ENCODE measurements around the gene PASD1.

PASD1 gene

GRCh38 chrX:151624677-151625076 lies 61.2 kb downstream of the PASD1 start:
- no peaks in the 10 kb centered on the region for H3K9me3 ChIP-seq (ENCODE audit: control insufficient read depth, insufficient read depth, low read depth, low read length)
- no peak overlapping the region for H3K4me3 ChIP-seq (ENCODE audit: low read depth, low read length)
- ChIA-PET POLR2A (no interaction called here), CTCF (interaction anchor here (0.6 kb wide), 1 partner anchor 205 kb away, joined by 4 read pairs; no protein-coding TSS in a partner anchor)
- no peak overlapping the region for H3K27ac ChIP-seq (ENCODE audit: extremely low read depth, low read depth, low read length)
- H3K36me3 ChIP-seq (ENCODE audit: control insufficient read depth in 2 of 2, insufficient read depth in 1 of 2, low read length in 2 of 2): no peaks in the 10 kb centered on the region
- TF ChIP-seq ZNF354C (tag by site-specific recombination; IDR thresholded peaks at IDR 0.05; ENCODE audit: borderline replicate concordance, low read depth) (no peak), ZNF169 (tag by site-specific recombination; IDR thresholded peaks at IDR 0.05) (no peak), ZNF426 (tag by site-specific recombination; IDR thresholded peaks at IDR 0.05) (no peak), ZNF785 (tag by site-specific recombination; IDR thresholded peaks at IDR 0.05) (no peak), ZNF133 (tag by site-specific recombination; IDR thresholded peaks at IDR 0.05) (no peak), BCL11B (tag by site-specific recombination; IDR thresholded peaks at IDR 0.05; ENCODE audit: low read depth) (no peak), ZNF549 (tag by site-specific recombination; IDR thresholded peaks at IDR 0.05) (no peak), KLF16 (tag by site-specific recombination; IDR thresholded peaks at IDR 0.05) (no peak), ZNF114 (tag by site-specific recombination; IDR thresholded peaks at IDR 0.05) (no peak), ZNF157 (tag by site-specific recombination; IDR thresholded peaks at IDR 0.05) (no peak), KLF9 (tag by site-specific recombination; IDR thresholded peaks at IDR 0.05; ENCODE audit: low read depth) (no peak), ZIC2 (tag by site-specific recombination; IDR thresholded peaks at IDR 0.05) (no peak)
- TF ChIP-seq, protein P1, sequence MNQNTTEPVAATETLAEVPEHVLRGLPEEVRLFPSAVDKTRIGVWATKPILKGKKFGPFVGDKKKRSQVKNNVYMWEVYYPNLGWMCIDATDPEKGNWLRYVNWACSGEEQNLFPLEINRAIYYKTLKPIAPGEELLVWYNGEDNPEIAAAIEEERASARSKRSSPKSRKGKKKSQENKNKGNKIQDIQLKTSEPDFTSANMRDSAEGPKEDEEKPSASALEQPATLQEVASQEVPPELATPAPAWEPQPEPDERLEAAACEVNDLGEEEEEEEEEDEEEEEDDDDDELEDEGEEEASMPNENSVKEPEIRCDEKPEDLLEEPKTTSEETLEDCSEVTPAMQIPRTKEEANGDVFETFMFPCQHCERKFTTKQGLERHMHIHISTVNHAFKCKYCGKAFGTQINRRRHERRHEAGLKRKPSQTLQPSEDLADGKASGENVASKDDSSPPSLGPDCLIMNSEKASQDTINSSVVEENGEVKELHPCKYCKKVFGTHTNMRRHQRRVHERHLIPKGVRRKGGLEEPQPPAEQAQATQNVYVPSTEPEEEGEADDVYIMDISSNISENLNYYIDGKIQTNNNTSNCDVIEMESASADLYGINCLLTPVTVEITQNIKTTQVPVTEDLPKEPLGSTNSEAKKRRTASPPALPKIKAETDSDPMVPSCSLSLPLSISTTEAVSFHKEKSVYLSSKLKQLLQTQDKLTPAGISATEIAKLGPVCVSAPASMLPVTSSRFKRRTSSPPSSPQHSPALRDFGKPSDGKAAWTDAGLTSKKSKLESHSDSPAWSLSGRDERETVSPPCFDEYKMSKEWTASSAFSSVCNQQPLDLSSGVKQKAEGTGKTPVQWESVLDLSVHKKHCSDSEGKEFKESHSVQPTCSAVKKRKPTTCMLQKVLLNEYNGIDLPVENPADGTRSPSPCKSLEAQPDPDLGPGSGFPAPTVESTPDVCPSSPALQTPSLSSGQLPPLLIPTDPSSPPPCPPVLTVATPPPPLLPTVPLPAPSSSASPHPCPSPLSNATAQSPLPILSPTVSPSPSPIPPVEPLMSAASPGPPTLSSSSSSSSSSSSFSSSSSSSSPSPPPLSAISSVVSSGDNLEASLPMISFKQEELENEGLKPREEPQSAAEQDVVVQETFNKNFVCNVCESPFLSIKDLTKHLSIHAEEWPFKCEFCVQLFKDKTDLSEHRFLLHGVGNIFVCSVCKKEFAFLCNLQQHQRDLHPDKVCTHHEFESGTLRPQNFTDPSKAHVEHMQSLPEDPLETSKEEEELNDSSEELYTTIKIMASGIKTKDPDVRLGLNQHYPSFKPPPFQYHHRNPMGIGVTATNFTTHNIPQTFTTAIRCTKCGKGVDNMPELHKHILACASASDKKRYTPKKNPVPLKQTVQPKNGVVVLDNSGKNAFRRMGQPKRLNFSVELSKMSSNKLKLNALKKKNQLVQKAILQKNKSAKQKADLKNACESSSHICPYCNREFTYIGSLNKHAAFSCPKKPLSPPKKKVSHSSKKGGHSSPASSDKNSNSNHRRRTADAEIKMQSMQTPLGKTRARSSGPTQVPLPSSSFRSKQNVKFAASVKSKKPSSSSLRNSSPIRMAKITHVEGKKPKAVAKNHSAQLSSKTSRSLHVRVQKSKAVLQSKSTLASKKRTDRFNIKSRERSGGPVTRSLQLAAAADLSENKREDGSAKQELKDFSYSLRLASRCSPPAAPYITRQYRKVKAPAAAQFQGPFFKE (tag by site-specific recombination; IDR thresholded peaks at IDR 0.05; ENCODE audit: borderline replicate concordance): no peak
- TF ChIP-seq, protein P2, sequence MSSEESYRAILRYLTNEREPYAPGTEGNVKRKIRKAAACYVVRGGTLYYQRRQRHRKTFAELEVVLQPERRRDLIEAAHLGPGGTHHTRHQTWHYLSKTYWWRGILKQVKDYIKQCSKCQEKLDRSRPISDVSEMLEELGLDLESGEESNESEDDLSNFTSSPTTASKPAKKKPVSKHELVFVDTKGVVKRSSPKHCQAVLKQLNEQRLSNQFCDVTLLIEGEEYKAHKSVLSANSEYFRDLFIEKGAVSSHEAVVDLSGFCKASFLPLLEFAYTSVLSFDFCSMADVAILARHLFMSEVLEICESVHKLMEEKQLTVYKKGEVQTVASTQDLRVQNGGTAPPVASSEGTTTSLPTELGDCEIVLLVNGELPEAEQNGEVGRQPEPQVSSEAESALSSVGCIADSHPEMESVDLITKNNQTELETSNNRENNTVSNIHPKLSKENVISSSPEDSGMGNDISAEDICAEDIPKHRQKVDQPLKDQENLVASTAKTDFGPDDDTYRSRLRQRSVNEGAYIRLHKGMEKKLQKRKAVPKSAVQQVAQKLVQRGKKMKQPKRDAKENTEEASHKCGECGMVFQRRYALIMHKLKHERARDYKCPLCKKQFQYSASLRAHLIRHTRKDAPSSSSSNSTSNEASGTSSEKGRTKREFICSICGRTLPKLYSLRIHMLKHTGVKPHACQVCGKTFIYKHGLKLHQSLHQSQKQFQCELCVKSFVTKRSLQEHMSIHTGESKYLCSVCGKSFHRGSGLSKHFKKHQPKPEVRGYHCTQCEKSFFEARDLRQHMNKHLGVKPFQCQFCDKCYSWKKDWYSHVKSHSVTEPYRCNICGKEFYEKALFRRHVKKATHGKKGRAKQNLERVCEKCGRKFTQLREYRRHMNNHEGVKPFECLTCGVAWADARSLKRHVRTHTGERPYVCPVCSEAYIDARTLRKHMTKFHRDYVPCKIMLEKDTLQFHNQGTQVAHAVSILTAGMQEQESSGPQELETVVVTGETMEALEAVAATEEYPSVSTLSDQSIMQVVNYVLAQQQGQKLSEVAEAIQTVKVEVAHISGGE (tag by site-specific recombination; conservative IDR thresholded peaks at IDR 0.05; ENCODE audit: low read depth): no peak
- no peaks in the 10 kb centered on the region for H3K4me1 ChIP-seq (ENCODE audit: control insufficient read depth, insufficient read depth, low read length)

DNA sequence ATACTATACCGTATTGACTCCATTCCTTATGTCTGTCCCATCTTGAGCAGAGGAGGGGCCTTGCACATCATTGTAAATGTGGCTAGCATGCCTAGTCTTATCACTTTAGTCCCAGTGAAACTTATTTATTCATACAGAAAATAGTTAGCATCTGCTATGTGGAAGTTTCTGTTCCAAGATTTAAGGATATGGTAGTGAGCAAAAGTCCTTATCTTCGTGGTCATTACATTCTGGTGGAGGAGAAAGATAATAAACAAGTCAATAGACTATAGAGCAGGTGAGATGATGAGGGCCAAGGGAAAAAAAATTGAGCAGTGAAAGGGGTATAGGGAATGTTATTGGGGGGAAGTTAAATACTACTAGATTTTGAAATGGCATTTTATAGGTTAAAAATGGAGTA lies 68.3 kb downstream of the PASD1 start:
- H3K27ac ChIP-seq (ENCODE audit: extremely low read depth, low read depth, low read length): no peak overlapping the region
- H3K9me3 ChIP-seq (ENCODE audit: control insufficient read depth, insufficient read depth, low read depth, low read length): no peaks in the 10 kb centered on the region; the same call in 1 of the 2 replicates
- no peaks in the 10 kb centered on the region for H3K4me1 ChIP-seq (ENCODE audit: control insufficient read depth, insufficient read depth, low read length)
- ChIA-PET CTCF (no interaction called here), POLR2A (no interaction called here)
- H3K36me3 ChIP-seq (ENCODE audit: control insufficient read depth in 2 of 2, insufficient read depth in 1 of 2, low read length in 2 of 2): no peaks in the 10 kb centered on the region
- TF ChIP-seq IKZF3 (tag by site-specific recombination; IDR thresholded peaks at IDR 0.05) (no peak), ZSCAN4 (tag by site-specific recombination; IDR thresholded peaks at IDR 0.05) (no peak), ZNF571 (tag by site-specific recombination; IDR thresholded peaks at IDR 0.05) (no peak)
- TF ChIP-seq, protein P3, sequence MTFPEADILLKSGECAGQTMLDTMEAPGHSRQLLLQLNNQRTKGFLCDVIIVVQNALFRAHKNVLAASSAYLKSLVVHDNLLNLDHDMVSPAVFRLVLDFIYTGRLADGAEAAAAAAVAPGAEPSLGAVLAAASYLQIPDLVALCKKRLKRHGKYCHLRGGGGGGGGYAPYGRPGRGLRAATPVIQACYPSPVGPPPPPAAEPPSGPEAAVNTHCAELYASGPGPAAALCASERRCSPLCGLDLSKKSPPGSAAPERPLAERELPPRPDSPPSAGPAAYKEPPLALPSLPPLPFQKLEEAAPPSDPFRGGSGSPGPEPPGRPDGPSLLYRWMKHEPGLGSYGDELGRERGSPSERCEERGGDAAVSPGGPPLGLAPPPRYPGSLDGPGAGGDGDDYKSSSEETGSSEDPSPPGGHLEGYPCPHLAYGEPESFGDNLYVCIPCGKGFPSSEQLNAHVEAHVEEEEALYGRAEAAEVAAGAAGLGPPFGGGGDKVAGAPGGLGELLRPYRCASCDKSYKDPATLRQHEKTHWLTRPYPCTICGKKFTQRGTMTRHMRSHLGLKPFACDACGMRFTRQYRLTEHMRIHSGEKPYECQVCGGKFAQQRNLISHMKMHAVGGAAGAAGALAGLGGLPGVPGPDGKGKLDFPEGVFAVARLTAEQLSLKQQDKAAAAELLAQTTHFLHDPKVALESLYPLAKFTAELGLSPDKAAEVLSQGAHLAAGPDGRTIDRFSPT (tag by site-specific recombination; IDR thresholded peaks at IDR 0.05): no peak
- H3K4me3 ChIP-seq (ENCODE audit: low read depth, low read length): no peak overlapping the region

Measured in HEK293 (cell line).